ENCODE data around the gene CYFIP2.

GRCh38 chr5:157245476-157245875 lies 20.4 kb upstream of the CYFIP2 start:
- TF ChIP-seq CTCF (IDR thresholded peaks at IDR 0.05; ENCODE audit: control extremely low read depth in 1 of 3, insufficient read depth in 1 of 3, low read depth in 1 of 3, low read length in 3 of 3) (no peak), ZNF274 (IDR thresholded peaks at IDR 0.05; ENCODE audit: borderline replicate concordance, extremely low read depth, low read length) (no peak), SIN3A (conservative IDR thresholded peaks at IDR 0.05 in 1 of 2, IDR thresholded peaks at IDR 0.05 in 1 of 2; ENCODE audit: low read depth in 1 of 2, low read length in 2 of 2) (no peak)

All from H1 (cell line).